Measurements from ENCODE around the gene DGKB. TPM values are rescaled to one million over a fixed set of nuclear protein-coding genes. Genes with fewer than 3 reads are reported as not detected.

DGKB gene
- total and polyA plus RNA-seq, 2 donors (not counting 1 experiment from before 2014, with no cell fraction given) = 0.31 TPM; not detected in 1

GRCh38 chr7:14931511-14932215 is 29.1 kb upstream of the DGKB start:
- H3K9ac ChIP-seq (ENCODE audit: insufficient read depth, low read length) = no peak overlapping the region
- no peak overlapping the region for H3K4me2 ChIP-seq (ENCODE audit: extremely low read depth, insufficient read depth, low read length)
- H2AFZ ChIP-seq (ENCODE audit: low read length) = no peak overlapping the region
- DNase-seq (ENCODE audit: low read depth in 2 of 2) = no peak
- H3K9me3 ChIP-seq (ENCODE audit: control insufficient read depth, insufficient read depth, low read depth, low read length) = no peaks in the 10 kb centered on the region
- no peaks in the 10 kb centered on the region for H3K4me1 ChIP-seq (ENCODE audit: control insufficient read depth, extremely low read depth, insufficient read depth, low read length)
- no peaks in the 10 kb centered on the region for H4K20me1 ChIP-seq (ENCODE audit: control insufficient read depth, extremely low read depth, insufficient read depth, low read length)
- no peak for TF ChIP-seq CTCF (conservative IDR thresholded peaks at IDR 0.05 in 1 of 2, IDR thresholded peaks at IDR 0.05 in 1 of 2; ENCODE audit: low read depth in 1 of 2, low read length in 2 of 2)
- no peak for TF ChIP-seq EZH2 (IDR thresholded peaks at IDR 0.05; ENCODE audit: low read length, missing control alignments)
- no peaks in the 10 kb centered on the region for H3K79me2 ChIP-seq (ENCODE audit: control insufficient read depth, insufficient read depth, low read length)
- H3K27ac ChIP-seq (ENCODE audit: insufficient read depth, low read length) = no peak overlapping the region
- no peak overlapping the region for H3K4me3 ChIP-seq (replicated peaks in 1 of 4; ENCODE audit: control extremely low read depth in 1 of 4, insufficient read depth in 1 of 4, low read depth in 3 of 4, low read length in 4 of 4)
- no peaks in the 10 kb centered on the region for H3K36me3 ChIP-seq (ENCODE audit: control insufficient read depth, insufficient read depth, low read length)
- no peaks in the 10 kb centered on the region for H3K27me3 ChIP-seq (ENCODE audit: control insufficient read depth, insufficient read depth, low read length)

GRCh38 chr7:14924398-14924797 is 21.8 kb upstream of the DGKB start:
- Histone ChIP-seq H4K20me1 (ENCODE audit: control insufficient read depth, extremely low read depth, insufficient read depth, low read length) (no peaks in the 10 kb centered on the region), H3K4me3 (replicated peaks in 1 of 4; ENCODE audit: control extremely low read depth in 1 of 4, insufficient read depth in 1 of 4, low read depth in 3 of 4, low read length in 4 of 4) (no peak overlapping the region), H3K79me2 (ENCODE audit: control insufficient read depth, insufficient read depth, low read length) (no peaks in the 10 kb centered on the region), H3K4me2 (ENCODE audit: extremely low read depth, insufficient read depth, low read length) (no peak overlapping the region), H2AFZ (ENCODE audit: low read length) (no peak overlapping the region), H3K27ac (ENCODE audit: insufficient read depth, low read length) (no peak overlapping the region), H3K36me3 (ENCODE audit: control insufficient read depth, insufficient read depth, low read length) (no peaks in the 10 kb centered on the region), H3K4me1 (ENCODE audit: control insufficient read depth, extremely low read depth, insufficient read depth, low read length) (no peaks in the 10 kb centered on the region), H3K9me3 (ENCODE audit: control insufficient read depth, insufficient read depth, low read depth, low read length) (no peaks in the 10 kb centered on the region), H3K9ac (ENCODE audit: insufficient read depth, low read length) (no peak overlapping the region), H3K27me3 (ENCODE audit: control insufficient read depth, insufficient read depth, low read length) (no peaks in the 10 kb centered on the region)
- DNase-seq (ENCODE audit: low read depth in 2 of 2) = peak; percentile 4 to 19
- no peak for TF ChIP-seq EZH2 (IDR thresholded peaks at IDR 0.05; ENCODE audit: low read length, missing control alignments)

GRCh38 chr7:14911077-14911476 is 8.5 kb upstream of the DGKB start:
- DNase-seq (ENCODE audit: low read depth in 2 of 2) = no peak
- Histone ChIP-seq H3K36me3 (ENCODE audit: control insufficient read depth, insufficient read depth, low read length) (no peaks in the 10 kb centered on the region), H3K4me3 (replicated peaks in 1 of 4; ENCODE audit: control extremely low read depth in 1 of 4, insufficient read depth in 1 of 4, low read depth in 3 of 4, low read length in 4 of 4) (no peak overlapping the region), H2AFZ (ENCODE audit: low read length) (no peak overlapping the region), H3K4me2 (ENCODE audit: extremely low read depth, insufficient read depth, low read length) (no peak overlapping the region), H3K4me1 (ENCODE audit: control insufficient read depth, extremely low read depth, insufficient read depth, low read length) (no peaks in the 10 kb centered on the region), H3K27ac (ENCODE audit: insufficient read depth, low read length) (no peak overlapping the region), H3K9me3 (ENCODE audit: control insufficient read depth, insufficient read depth, low read depth, low read length) (no peaks in the 10 kb centered on the region), H4K20me1 (ENCODE audit: control insufficient read depth, extremely low read depth, insufficient read depth, low read length) (no peaks in the 10 kb centered on the region), H3K27me3 (ENCODE audit: control insufficient read depth, insufficient read depth, low read length) (no peaks in the 10 kb centered on the region), H3K79me2 (ENCODE audit: control insufficient read depth, insufficient read depth, low read length) (no peaks in the 10 kb centered on the region), H3K9ac (ENCODE audit: insufficient read depth, low read length) (no peak overlapping the region)
- no peak for TF ChIP-seq EZH2 (IDR thresholded peaks at IDR 0.05; ENCODE audit: low read length, missing control alignments)
- TF ChIP-seq CTCF (conservative IDR thresholded peaks at IDR 0.05 in 1 of 2, IDR thresholded peaks at IDR 0.05 in 1 of 2; ENCODE audit: low read depth in 1 of 2, low read length in 2 of 2) = no peak
